NCI-H2196 treated with DMSO at 0.1 percent for 48 hours (cell line): ENCODE data around the gene CD93.

ENCODE experiments used
- DNase-seq: peaks from one replicate; lab custom pipeline; 2025; ENCODE audit not compliant: unreplicated experiment; lab: John Stamatoyannopoulos, UW

CD93 gene

GRCh38 chr20:23120936-23121750, 35.0 kb upstream of the CD93 start:
- DNase-seq, result no peak

- DNase-seq, result no peak
Observed at GRCh38 chr20:23120261-23120660, 34.1 kb upstream of the CD93 start.

- no peak for DNase-seq
Observed at GRCh38 chr20:23119456-23120216, 33.5 kb upstream of the CD93 start.

GRCh38 chr20:23118766-23119165, 32.6 kb upstream of the CD93 start:
- no peak for DNase-seq

GRCh38 chr20:23118144-23118543, 32.0 kb upstream of the CD93 start:
- DNase-seq, result no peak

GRCh38 chr20:23117738-23118137, 31.6 kb upstream of the CD93 start:
- no peak for DNase-seq

GRCh38 chr20:23116311-23117089, 30.4 kb upstream of the CD93 start:
- no peak for DNase-seq

- no peak for DNase-seq
Observed at GRCh38 chr20:23115822-23116221, 29.7 kb upstream of the CD93 start.

- DNase-seq, result no peak
Observed at GRCh38 chr20:23114448-23115082, 28.4 kb upstream of the CD93 start.

GRCh38 chr20:23114018-23114417, 27.9 kb upstream of the CD93 start:
- no peak for DNase-seq

- DNase-seq, result no peak
Observed at GRCh38 chr20:23112595-23112994, 26.5 kb upstream of the CD93 start.

GRCh38 chr20:23111944-23112342, 25.8 kb upstream of the CD93 start:
- no peak for DNase-seq

GRCh38 chr20:23111307-23111943, 25.3 kb upstream of the CD93 start:
- peak; percentile 65 for DNase-seq

GRCh38 chr20:23108871-23109270, 22.7 kb upstream of the CD93 start:
- DNase-seq, result no peak

- DNase-seq, result no peak
Observed at GRCh38 chr20:23107466-23107865, 21.3 kb upstream of the CD93 start.

- peak; percentile 23 for DNase-seq
Observed at GRCh38 chr20:23106271-23106851, 20.2 kb upstream of the CD93 start.

GRCh38 chr20:23105193-23105592, 19.1 kb upstream of the CD93 start:
- DNase-seq, result no peak

- no peak for DNase-seq
Observed at GRCh38 chr20:23103284-23104018, 17.3 kb upstream of the CD93 start.

GRCh38 chr20:23101696-23102406, 15.7 kb upstream of the CD93 start:
- no peak for DNase-seq
